K562 (cell line): ENCODE data around the gene STX12. TPM values are rescaled to one million over a fixed set of nuclear protein-coding genes. Genes with fewer than 3 reads are reported as not detected.

ENCODE experiments used
- ATAC-seq: fragments of 200-7000 bp; cut with Tn5 transposase; 3 replicates; pipeline ENCODE4 v1.9.1; 2020; ENCODE audit warnings: moderate library complexity
- BruUV-seq: library from RNA; stranded (reverse); fragments of 400-500 nt; replicated peaks from 2 replicates; lab custom pipeline; 2021; lab: Mats Ljungman, UMichigan
- CTCF ChIA-PET: fragments of 300-600 bp; formaldehyde crosslinking; extraction: SDS; loops from one replicate; lab custom pipeline; 2021; ENCODE audit warnings: low intra/inter-chr PET ratio; lab: Yijun Ruan, JAX
- POLR2A ChIA-PET: fragments of 300-600, 350-650 bp; sonication (Branson Sonifier 250); formaldehyde crosslinking; extraction: SDS; loops from one replicate; lab custom pipeline; 2021; ENCODE audit warnings: antibody characterized with exemption, inconsistent platforms; lab: Yijun Ruan, JAX
- DNase-seq, 4 experiments: peaks; one replicate each; pipeline versions ENCODE4 v3.0.0 to v3.0.0-alpha.2; 2011 to 2018; ENCODE audit warnings: low spot score in 3 of 4, mixed read lengths in 3 of 4; ENCODE audit errors: extremely low read depth in 1 of 4
- FAIRE-seq: peaks from 2 replicates; lab custom pipeline; 2011; peaks lifted over from hg19 to GRCh38; lab: Jason Lieb, UNC
- H2AFZ ChIP-seq: 2 replicates; pipeline ENCODE4 v1.6.0; 2011; ENCODE audit warnings: low read depth, low read length, control low read depth, inconsistent platforms
- H3K27ac ChIP-seq: fragments of 200-600 bp; 3 replicates; pipeline ENCODE4 v1.8.0; 2011; ENCODE audit warnings: low read depth, mild to moderate bottlenecking, control low read depth, inconsistent platforms, low read length, moderate library complexity, mixed read lengths; ENCODE audit errors: extremely low read depth
- H3K27me3 ChIP-seq, 2 experiments: fragments of 300-600 bp in 1 of 2; 2 replicates in 1 of 2; 3 replicates in 1 of 2; pipeline versions ENCODE4 v1.6.0 to v1.8.0; 2011; ENCODE audit warnings: inconsistent platforms in 2 of 2, low read length in 2 of 2, mild to moderate bottlenecking in 1 of 2, mixed read lengths in 1 of 2, moderate library complexity in 1 of 2; ENCODE audit not compliant: control insufficient read depth in 2 of 2, insufficient read depth in 2 of 2
- H3K36me3 ChIP-seq: fragments of 300-600 bp; 3 replicates; pipeline ENCODE4 v1.8.0; 2011; ENCODE audit warnings: mild to moderate bottlenecking, low read length, inconsistent platforms; ENCODE audit not compliant: control insufficient read depth, insufficient read depth
- H3K4me1 ChIP-seq, 2 experiments: fragments of 200-600 bp in 1 of 2; replicated peaks in 1 of 2; 2 replicates in 1 of 2; 3 replicates in 1 of 2; pipeline versions ENCODE4 v1.5.1 to v1.8.0; 2011; ENCODE audit warnings: inconsistent platforms in 2 of 2, low read length in 2 of 2, mild to moderate bottlenecking in 1 of 2, mixed read lengths in 1 of 2, moderate library complexity in 1 of 2; ENCODE audit not compliant: control insufficient read depth in 2 of 2, insufficient read depth in 2 of 2
- H3K4me2 ChIP-seq: 2 replicates; pipeline ENCODE4 v1.6.1; 2011; ENCODE audit warnings: low read length, control low read depth, inconsistent platforms, mixed read lengths; ENCODE audit not compliant: insufficient read depth
- H3K4me3 ChIP-seq: fragments of 200-600 bp; sonication (generic), shearing (Covaris generic); 2 replicates; pipeline ENCODE4 v1.5.1; 2016; ENCODE audit warnings: control low read depth, inconsistent platforms
- H3K79me2 ChIP-seq: fragments of 200-600 bp; 3 replicates; pipeline ENCODE4 v1.8.0; 2011; ENCODE audit warnings: low read length, inconsistent platforms; ENCODE audit not compliant: control insufficient read depth, insufficient read depth
- H3K9ac ChIP-seq, 2 experiments: 2 replicates each; pipeline versions ENCODE4 v1.6.0 to v1.6.1; 2011; ENCODE audit warnings: low read depth in 2 of 2, low read length in 2 of 2, control low read depth in 1 of 2, inconsistent platforms in 1 of 2, mild to moderate bottlenecking in 1 of 2, mixed read lengths in 1 of 2; ENCODE audit not compliant: insufficient read depth in 1 of 2
- H3K9me1 ChIP-seq: one replicate; pipeline ENCODE4 v1.6.0; 2011; ENCODE audit warnings: inconsistent platforms, mild to moderate bottlenecking, low read length, moderate library complexity; ENCODE audit not compliant: control insufficient read depth, insufficient read depth
- H3K9me3 ChIP-seq: replicated peaks from 2 replicates; pipeline ENCODE4 v1.5.1; 2011; ENCODE audit warnings: low read depth, low read length, inconsistent platforms; ENCODE audit not compliant: control insufficient read depth, insufficient read depth
- H4K20me1 ChIP-seq: replicated peaks from 2 replicates; pipeline ENCODE4 v1.6.1; 2011; ENCODE audit warnings: low read length, inconsistent platforms, mixed read lengths; ENCODE audit not compliant: control insufficient read depth, insufficient read depth
- CEBPB ChIP-seq: fragments of 450-650 bp; IDR thresholded peaks from 2 replicates; pipeline ENCODE4 v1.6.1; 2016; ENCODE audit warnings: missing genetic modification characterization, missing compliant biosample characterization
- ESRRA ChIP-seq: fragments of 450-650 bp; IDR thresholded peaks from 2 replicates; pipeline ENCODE4 v1.6.1; 2014; ENCODE audit warnings: low read depth, mild to moderate bottlenecking, moderate library complexity, borderline replicate concordance
- ZNF408 ChIP-seq: fragments of 250-450 bp; sonication (Bioruptor Pico); IDR thresholded peaks from 2 replicates; pipeline ENCODE4 v1.4.0; 2020; ENCODE audit warnings: low read depth, mild to moderate bottlenecking, moderate library complexity
- ZNF431 ChIP-seq: sonication (generic); formaldehyde crosslinking; IDR thresholded peaks from 2 replicates; pipeline ENCODE4 v1.8.0; 2022; ENCODE audit warnings: mild to moderate bottlenecking, missing genetic modification reagents
- WGBS: fragments of 100-300 bp; shearing (Covaris generic); methylation state at CpG from one replicate; pipeline ENCODE4 v1.1.6; 2016; ENCODE audit warnings: low coverage, mixed read lengths; ENCODE audit not compliant: insufficient coverage; ENCODE audit errors: missing lambda C conversion rate; 5-methylcytosine and 5-hydroxymethylcytosine counted together
- in situ Hi-C: fragments of 300-500 bp; cut with MboI; formaldehyde crosslinking; loops from 4 replicates; pipeline ENCODE4 v1.15.0; 2018; ENCODE audit warnings: inconsistent platforms, mixed read lengths
- intact Hi-C: fragments of 100-400 bp; cut with micrococcal nuclease; formaldehyde crosslinking; loops from 2 replicates; pipeline ENCODE4 v1.14.2; 2022
- polyA plus RNA-seq, 8 experiments: library from polyadenylated mRNA; depleted of rRNA in 4 of 8; stranded (reverse) in 5 of 8; unstranded in 3 of 8; fragments of >200 nt; fragmentation: Nextera tagmentation in 2 of 8; fragmentation: Illumina TruSeq in 1 of 8; extraction: Ambion mirVana in 2 of 8; extraction: Trizol in 1 of 8; gene quantifications; 2 replicates each; pipeline versions ENCODE4 v1.2.1 to v1.2.3, GENCODE V29; 2011 to 2014; ENCODE audit warnings: inconsistent platforms in 1 of 8, missing spikeins in 1 of 8
- total RNA-seq, 7 experiments: library from RNA; depleted of rRNA in 6 of 7; stranded (reverse); fragments of >200 nt in 6 of 7; fragmentation: Illumina TruSeq in 2 of 7; extraction: Trizol in 2 of 7; gene quantifications; 2 replicates each; pipeline versions ENCODE4 v1.2.1 to v1.2.3, GENCODE V29; 2011 to 2021; ENCODE audit warnings: low replicate concordance in 1 of 7
- TF ChIP-seq, protein P1 (sequence below): fragments of 450-650 bp; formaldehyde crosslinking; IDR thresholded peaks from 2 replicates; pipeline ENCODE4 v1.4.0; 2020; ENCODE audit warnings: mild to moderate bottlenecking, moderate library complexity

The STX12 gene
- total and polyA plus RNA-seq, 9 of the 15 experiments (the other 6 are each of a cell fraction or from before 2014, with no cell fraction given) = 16.9 to 31.3 (median 25.7) TPM

DNA sequence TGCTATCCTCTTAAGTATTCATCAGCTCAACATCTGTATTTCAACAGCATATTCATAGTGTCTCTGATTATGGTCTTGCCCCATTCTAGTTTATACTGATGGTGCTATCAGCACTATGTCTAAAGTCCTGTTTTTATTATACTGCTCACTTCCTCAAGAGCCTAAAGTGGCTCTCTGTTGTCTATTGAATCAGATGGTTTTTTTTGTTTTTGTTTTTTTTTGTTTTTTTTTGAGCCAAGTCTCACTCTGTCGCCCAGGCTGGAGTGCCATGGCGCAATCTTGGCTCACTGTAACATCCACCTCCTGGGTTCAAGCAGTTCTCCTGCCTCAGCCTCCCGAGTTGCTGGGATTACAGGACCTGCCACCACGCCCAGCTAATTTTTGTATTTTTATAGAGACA, 6.1 kb downstream of the STX12 start:
- Histone ChIP-seq H3K79me2 (peaks cover 33% of the 10 kb centered on the region), H4K20me1 (no peaks in the 10 kb centered on the region), H3K4me1 (peaks cover 11 to 18% of the 10 kb centered on the region in 2 experiments; a peak in 4 of 5 replicates), H2AFZ (no peak overlapping the region), H3K9me3 (no peaks in the 10 kb centered on the region), H3K27me3 (no peaks in the 10 kb centered on the region), H3K9ac (no peak overlapping the region; a peak in 1 of 4 replicates), H3K27ac (no peak overlapping the region), H3K36me3 (peaks cover 9% of the 10 kb centered on the region; the same call in 1 of the 3 replicates), H3K4me2 (no peak overlapping the region), H3K4me3 (no peak overlapping the region), H3K9me1 (no peaks in the 10 kb centered on the region)
- FAIRE-seq (no peak), ATAC-seq (no peak), DNase-seq (no peak)
- BruUV-seq = no TSS peak
- in situ Hi-C loops = no loop called here
- intact Hi-C loops = no loop called here
- ChIA-PET POLR2A (interaction anchor here (1.0 kb wide), 1 partner anchor 27 kb away, joined by 3 read pairs; no protein-coding TSS in a partner anchor), CTCF (no interaction called here)
- 98% methylated on average over 4 of the region's 4 CpGs for WGBS
- no peak for TF ChIP-seq ZNF408 (CRISPR knock-in tag)
- TF ChIP-seq CEBPB (tag) = peak; percentile 23; the same call in 1 of the 2 replicates
- TF ChIP-seq, protein P1, sequence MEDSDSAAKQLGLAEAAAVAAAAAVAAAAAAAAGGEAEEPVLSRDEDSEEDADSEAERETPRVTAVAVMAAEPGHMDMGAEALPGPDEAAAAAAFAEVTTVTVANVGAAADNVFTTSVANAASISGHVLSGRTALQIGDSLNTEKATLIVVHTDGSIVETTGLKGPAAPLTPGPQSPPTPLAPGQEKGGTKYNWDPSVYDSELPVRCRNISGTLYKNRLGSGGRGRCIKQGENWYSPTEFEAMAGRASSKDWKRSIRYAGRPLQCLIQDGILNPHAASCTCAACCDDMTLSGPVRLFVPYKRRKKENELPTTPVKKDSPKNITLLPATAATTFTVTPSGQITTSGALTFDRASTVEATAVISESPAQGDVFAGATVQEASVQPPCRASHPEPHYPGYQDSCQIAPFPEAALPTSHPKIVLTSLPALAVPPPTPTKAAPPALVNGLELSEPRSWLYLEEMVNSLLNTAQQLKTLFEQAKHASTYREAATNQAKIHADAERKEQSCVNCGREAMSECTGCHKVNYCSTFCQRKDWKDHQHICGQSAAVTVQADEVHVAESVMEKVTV (CRISPR knock-in tag) = no peak
- TF ChIP-seq ESRRA = no peak
- 0 out of 2 replicates have a peak, but pooled peaks have one; percentile 26 for TF ChIP-seq ZNF431 (CRISPR knock-in tag)
